NT2/D1 (cell line): ENCODE results near the gene FYTTD1.

Experiments
- DNase-seq: peaks from one replicate; pipeline ENCODE4 v3.0.0-alpha.2; 2011; ENCODE audit warnings: low read depth, low spot score
- H3K27me3 ChIP-seq: 2 replicates; pipeline ENCODE4 v1.6.0; 2011; ENCODE audit warnings: mild to moderate bottlenecking; ENCODE audit not compliant: insufficient read length, insufficient read depth
- H3K36me3 ChIP-seq: 2 replicates; pipeline ENCODE4 v1.6.1; 2011; ENCODE audit warnings: mild to moderate bottlenecking, low read length, mixed read lengths; ENCODE audit not compliant: insufficient read depth, insufficient read length
- H3K4me1 ChIP-seq: 2 replicates; pipeline ENCODE4 v1.5.1; 2011; ENCODE audit not compliant: insufficient read depth, insufficient read length
- H3K4me3 ChIP-seq: 2 replicates; pipeline ENCODE4 v1.5.1; 2011; ENCODE audit warnings: low read depth; ENCODE audit not compliant: insufficient read length
- H3K9ac ChIP-seq: 2 replicates; pipeline ENCODE4 v1.6.0; 2011; ENCODE audit warnings: low read depth; ENCODE audit not compliant: insufficient read length
- H3K9me3 ChIP-seq: 2 replicates; pipeline ENCODE4 v1.5.1; 2011; ENCODE audit warnings: mild to moderate bottlenecking, low read length; ENCODE audit not compliant: insufficient read depth
- SUZ12 ChIP-seq: IDR thresholded peaks from 2 replicates; pipeline ENCODE4 v1.6.1; 2011; ENCODE audit not compliant: insufficient read length, insufficient read depth; ENCODE audit errors: extremely low read depth
- YY1 ChIP-seq: IDR thresholded peaks from 2 replicates; pipeline ENCODE4 v1.6.1; 2011; ENCODE audit not compliant: insufficient read length, insufficient read depth
- ZNF274 ChIP-seq: IDR thresholded peaks from 2 replicates; pipeline ENCODE4 v1.6.1; 2011; ENCODE audit warnings: mild to moderate bottlenecking, low read depth, low read length

Gene FYTTD1

DNA sequence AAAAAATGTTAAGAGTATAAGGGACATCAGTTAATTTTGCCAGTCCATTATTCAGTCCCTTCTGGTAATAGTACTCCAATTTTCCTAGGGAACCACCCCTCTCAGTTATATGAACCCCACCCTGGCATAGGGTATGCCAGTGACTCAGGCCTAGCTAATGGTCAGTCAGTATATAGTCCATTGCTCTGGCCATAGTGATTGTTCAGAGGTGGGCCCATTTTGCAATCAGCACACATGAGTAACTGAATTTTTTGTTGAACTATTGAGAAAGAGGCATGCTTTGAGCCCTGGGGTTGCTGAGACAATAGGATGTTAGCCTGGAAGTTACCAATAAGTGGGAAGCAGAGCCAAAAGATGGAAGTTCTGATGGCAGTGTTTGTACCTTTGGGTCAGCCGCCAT is 45.5 kb downstream of the FYTTD1 start:
- no peak overlapping the region for H3K4me3 ChIP-seq
- H3K27me3 ChIP-seq = peaks cover 3% of the 10 kb centered on the region
- no peak for DNase-seq
- TF ChIP-seq SUZ12 (no peak), YY1 (no peak), ZNF274 (no peak)
- no peak overlapping the region for H3K9ac ChIP-seq
- H3K4me1 ChIP-seq = no peaks in the 10 kb centered on the region
- H3K9me3 ChIP-seq = no peaks in the 10 kb centered on the region
- H3K36me3 ChIP-seq = peaks cover 2% of the 10 kb centered on the region

DNA sequence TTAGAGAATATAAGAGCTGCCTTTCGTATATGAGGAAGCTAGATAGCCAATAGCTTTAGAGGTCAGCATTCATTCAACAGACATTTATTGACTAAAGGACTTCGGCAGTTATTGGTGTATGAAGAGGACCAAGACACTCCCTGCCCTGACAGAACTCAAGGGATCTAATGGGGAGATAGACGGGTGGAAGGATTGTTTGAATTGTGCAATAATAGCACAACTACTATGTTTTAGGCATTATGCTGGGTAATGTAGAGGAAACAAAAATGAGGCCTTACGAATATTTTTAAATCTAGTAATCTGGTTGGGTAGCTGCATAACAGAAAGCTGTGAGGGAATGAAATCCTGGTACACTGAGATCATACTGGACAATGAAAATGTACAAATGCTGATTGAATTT is 46.4 kb downstream of the FYTTD1 start:
- no peak for TF ChIP-seq YY1
- no peak for TF ChIP-seq ZNF274
- TF ChIP-seq SUZ12 = no peak
- Histone ChIP-seq H3K36me3 (peaks cover 2% of the 10 kb centered on the region), H3K9ac (no peak overlapping the region), H3K4me3 (no peak overlapping the region), H3K27me3 (no peaks in the 10 kb centered on the region), H3K4me1 (no peaks in the 10 kb centered on the region), H3K9me3 (no peaks in the 10 kb centered on the region)
- DNase-seq = no peak

DNA sequence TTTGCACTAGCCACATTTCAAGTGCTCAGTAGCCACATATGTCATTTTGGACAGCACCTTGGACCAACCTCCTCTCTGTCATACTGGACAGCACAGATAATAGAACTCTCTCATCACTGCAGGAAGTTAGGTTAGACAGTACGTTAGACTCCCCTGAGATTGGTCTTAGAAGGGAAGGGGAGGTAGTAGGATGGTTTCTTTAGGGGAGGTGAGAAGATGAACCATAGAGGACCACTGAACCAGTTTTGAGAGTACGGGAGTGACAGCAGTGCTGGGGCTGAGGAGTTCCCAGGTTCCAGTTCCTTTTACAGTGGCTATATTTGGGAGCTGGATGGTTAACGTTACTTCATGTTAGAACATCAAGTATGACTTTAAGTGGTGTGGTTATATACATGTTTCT is 49.2 kb downstream of the FYTTD1 start:
- Histone ChIP-seq H3K27me3 (no peaks in the 10 kb centered on the region), H3K36me3 (peaks cover 2% of the 10 kb centered on the region), H3K4me3 (no peak overlapping the region), H3K9ac (no peak overlapping the region), H3K4me1 (no peaks in the 10 kb centered on the region), H3K9me3 (no peaks in the 10 kb centered on the region)
- no peak for DNase-seq
- TF ChIP-seq ZNF274 (no peak), YY1 (no peak), SUZ12 (no peak)

DNA sequence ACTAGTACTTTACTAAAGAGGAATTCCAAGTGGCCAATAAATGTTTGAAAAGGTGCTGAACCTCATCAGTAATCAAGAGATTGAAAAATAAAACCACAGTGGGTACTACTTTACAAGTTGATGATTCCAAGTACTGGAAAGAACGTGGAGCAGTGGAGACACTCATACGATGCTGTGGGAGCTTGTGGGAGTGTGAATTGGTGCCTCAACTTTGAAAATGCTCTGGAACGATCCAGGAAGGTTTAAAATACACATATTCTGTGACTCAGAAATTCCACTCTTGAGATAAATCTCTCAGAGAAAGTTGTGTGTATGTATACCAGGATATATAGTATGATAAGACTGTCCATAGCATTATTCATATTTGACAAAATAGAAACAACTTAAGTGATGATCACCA is 50.7 kb downstream of the FYTTD1 start:
- TF ChIP-seq SUZ12 = no peak
- no peak for TF ChIP-seq ZNF274
- TF ChIP-seq YY1 = no peak
- no peak overlapping the region for H3K9ac ChIP-seq
- H3K27me3 ChIP-seq = no peaks in the 10 kb centered on the region
- H3K9me3 ChIP-seq = no peaks in the 10 kb centered on the region
- H3K36me3 ChIP-seq = peaks cover 2% of the 10 kb centered on the region
- no peak for DNase-seq
- no peak overlapping the region for H3K4me3 ChIP-seq
- H3K4me1 ChIP-seq = no peaks in the 10 kb centered on the region

DNA sequence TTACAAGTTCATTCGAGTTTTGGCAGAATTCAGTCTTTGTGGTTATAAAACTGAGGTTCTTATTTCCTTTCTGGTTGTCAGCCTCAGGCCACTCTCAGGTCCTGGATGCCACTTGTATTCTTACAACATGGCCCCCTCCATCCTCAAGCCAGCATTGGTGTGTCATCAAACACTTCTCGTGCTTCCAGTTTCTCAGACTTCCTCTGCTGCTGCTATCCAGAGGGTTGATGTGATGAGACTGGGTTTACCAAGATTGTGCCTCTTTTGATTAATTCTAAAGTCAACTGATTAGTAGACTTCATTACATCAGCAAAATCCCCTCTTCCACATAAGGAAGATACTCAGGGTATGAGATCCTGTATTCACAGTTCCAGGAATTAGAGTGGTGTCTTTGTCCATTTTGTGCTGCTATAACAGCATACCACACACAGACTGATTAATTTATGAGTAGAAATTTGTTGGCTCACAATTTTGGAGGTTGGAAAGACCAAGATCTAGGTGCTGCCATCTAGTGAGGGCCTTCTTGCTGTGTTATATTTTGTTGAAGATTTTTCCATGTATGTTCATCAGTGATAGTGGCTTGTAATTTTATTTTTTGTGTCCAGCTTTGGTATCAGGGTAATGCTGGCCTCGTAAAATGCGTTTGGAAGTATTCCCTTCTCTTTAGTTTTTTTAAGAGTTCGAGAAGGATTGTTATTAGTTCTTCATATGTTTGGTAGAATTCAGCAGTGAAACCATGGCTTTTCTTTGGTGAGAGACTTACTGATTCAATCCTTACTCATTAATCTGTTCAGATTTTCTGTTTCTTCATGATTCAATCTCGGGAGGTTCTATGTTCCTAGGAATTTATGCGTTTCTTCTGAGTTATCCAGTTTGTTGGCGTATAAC is 52.5 kb downstream of the FYTTD1 start:
- H3K4me1 ChIP-seq = no peaks in the 10 kb centered on the region
- H3K9me3 ChIP-seq = no peaks in the 10 kb centered on the region
- TF ChIP-seq YY1 (no peak), ZNF274 (no peak), SUZ12 (no peak)
- no peak overlapping the region for H3K4me3 ChIP-seq
- H3K27me3 ChIP-seq = no peaks in the 10 kb centered on the region
- DNase-seq = no peak
- H3K9ac ChIP-seq = no peak overlapping the region
- H3K36me3 ChIP-seq = peaks cover 2% of the 10 kb centered on the region

DNA sequence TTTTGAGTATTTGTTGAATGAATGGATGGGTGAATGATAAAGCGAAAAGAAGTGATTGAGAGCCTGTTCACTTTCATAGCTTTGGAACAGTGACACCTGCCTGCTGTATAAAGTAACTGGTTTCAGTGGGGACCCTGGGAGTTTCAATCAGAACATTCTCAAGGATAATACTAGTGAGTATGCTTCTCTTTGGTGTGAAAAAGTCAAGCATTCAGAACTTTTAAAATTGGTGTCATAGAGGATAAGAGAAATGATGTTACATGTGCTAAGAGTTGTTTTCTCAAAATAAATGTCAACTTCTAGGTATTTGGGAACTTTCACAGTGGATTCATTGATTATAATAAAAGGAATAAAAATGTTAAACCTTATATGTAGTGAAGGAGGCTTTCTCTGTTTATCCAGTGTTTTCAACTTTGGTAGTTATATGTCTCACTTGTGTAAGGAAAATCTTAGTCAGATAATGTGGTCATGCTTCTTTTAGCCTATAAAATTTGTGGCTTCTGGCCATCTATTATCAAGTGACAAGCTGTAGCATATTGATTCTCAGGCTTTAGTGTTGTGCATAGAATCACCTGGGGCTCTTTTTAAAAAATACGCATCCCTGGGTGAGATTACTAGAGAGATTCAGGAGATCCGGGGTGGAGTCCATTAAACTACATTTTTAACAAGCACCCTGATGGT is 53.2 kb downstream of the FYTTD1 start:
- Histone ChIP-seq H3K36me3 (peaks cover 2% of the 10 kb centered on the region), H3K4me1 (no peaks in the 10 kb centered on the region), H3K9ac (no peak overlapping the region), H3K27me3 (no peaks in the 10 kb centered on the region), H3K4me3 (no peak overlapping the region), H3K9me3 (no peaks in the 10 kb centered on the region)
- TF ChIP-seq ZNF274 (no peak), YY1 (no peak), SUZ12 (no peak)
- no peak for DNase-seq

DNA sequence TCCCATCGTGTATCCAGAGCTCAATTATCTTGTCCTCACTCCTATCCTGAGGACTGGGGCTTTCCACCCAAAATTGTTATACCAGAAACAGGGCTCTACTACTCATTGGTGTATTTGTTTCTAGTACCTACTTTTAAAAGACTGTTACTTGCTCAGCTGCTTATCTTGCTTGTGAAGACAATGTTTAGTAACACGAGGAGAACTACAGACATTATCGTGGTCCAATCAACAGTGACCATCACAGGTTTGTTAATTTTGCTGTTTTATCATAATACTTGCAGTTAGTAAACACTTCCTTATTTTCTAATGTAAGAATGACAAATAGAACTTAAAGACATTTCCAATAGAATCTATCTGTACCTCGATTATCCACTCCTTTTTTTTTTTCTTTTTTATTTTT is 54.8 kb downstream of the FYTTD1 start:
- no peak for DNase-seq

More for the DNA sequence above, 54.8 kb downstream of the FYTTD1 start:
- Histone ChIP-seq H3K9ac (no peak overlapping the region), H3K36me3 (no peaks in the 10 kb centered on the region), H3K27me3 (no peaks in the 10 kb centered on the region), H3K4me1 (no peaks in the 10 kb centered on the region), H3K9me3 (no peaks in the 10 kb centered on the region), H3K4me3 (no peak overlapping the region)
- no peak for TF ChIP-seq SUZ12
- no peak for TF ChIP-seq YY1
- no peak for TF ChIP-seq ZNF274
